ENCODE measurements around the gene NEUROG1.

The NEUROG1 gene

GRCh38 chr5:135561266-135561665 is 25.5 kb upstream of the NEUROG1 start:
- no peak for DNase-seq

DNA sequence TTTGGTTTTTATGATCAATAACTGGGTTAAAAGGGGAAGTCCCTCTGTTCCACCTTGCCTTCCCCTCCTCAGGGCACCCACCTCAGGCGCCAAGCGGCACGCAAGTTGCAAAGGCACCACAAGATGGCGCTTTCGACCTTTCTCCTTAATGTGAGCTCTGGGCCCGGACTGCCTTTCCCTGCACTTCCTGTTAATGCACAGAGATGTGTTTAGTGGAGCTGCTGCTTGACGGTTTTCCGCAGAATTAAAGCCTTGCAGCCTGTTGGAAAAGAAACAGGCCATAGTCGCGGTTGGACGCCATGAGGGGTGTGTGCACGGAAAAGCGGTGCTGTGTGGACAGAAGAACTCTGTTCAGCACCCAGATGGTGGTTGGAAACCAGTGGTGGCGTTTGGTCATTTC is 25.1 kb upstream of the NEUROG1 start:
- peak; percentile 72 to 83 for DNase-seq

GRCh38 chr5:135559354-135559753 is 23.6 kb upstream of the NEUROG1 start:
- DNase-seq, result no peak

DNA sequence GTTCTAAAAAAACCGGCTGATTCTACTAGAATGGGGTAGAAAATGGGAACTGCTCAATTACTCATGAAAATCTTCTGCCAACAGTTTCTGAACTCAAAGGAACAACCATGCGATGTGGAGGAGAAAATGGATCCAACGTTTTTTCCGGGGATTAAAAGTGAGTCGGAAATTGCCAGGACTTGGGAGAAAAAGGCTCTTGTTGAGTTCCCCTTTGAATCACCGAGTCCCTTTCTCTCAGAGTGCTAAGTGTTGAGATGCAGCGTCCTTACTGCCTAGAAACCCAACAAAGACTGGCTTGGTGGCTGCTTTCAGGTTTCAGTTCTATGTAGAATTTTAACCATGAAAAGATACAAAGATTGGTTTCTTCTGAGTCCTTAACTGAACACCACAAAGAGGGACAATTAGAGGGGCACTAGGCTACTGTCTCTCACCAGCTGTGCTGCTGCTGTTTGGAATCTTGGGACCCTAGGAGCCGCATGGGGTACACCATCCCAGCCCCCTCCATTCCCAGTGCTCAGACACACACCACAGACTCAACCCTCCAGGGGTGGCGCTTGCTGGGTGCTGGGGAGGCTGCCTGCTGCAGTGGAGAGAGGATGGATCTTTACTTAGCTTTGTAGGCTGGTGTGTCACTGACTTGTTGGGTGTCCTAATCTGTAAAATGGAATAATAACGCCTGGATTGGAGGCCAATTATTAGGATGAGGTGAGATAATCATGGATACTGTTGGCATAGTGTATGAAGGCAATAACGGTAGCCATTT is 21.5 kb upstream of the NEUROG1 start:
- DNase-seq, result peak in 1 of 2 donors; percentile 49

DNA sequence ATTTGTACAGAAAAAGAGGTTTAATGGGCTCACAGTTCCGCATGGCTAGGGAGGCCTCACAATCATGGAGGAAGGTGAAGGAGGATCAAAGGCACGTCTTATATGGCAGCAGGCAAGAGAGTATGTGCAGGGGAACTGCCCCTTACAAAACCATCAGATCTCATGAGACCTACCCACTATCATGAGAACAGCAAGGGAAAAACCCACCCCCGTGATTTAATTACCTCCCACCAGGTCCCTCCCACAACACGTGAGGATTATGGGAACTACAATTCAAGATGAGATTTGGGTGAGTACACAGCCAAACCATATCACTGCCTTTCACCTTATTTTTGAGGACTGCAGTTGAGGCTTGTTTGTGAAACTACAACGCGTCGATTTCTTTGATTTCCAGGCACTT is 20.9 kb upstream of the NEUROG1 start:
- DNase-seq, result no peak

DNA sequence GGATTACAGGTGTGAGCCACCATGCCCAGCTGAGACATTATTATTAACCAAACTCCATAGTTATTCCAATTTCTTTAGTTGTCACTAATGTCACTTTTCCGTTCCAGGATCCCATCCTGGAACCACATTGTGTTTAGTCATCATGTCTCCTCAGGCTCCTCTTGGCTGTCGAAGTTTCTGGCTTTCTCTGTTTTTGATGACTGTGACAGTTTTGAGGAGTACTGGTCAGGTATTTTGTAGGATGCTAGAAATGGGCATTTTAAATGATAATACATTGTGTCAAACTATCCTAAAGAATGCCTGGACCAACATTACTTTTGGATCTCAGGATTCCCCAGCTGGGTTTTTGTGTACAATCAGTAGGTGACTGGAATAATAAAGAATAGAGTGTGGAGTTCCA is 19.8 kb upstream of the NEUROG1 start:
- DNase-seq, result no peak

GRCh38 chr5:135553688-135554462 is 18.1 kb upstream of the NEUROG1 start:
- DNase-seq, result no peak

- DNase-seq, result peak; percentile 40 to 56
These were observed 16.1 kb upstream of the NEUROG1 start for GRCh38 chr5:135551593-135552447.

- DNase-seq, result no peak
These were observed 13.6 kb upstream of the NEUROG1 start for GRCh38 chr5:135549413-135549812.

GRCh38 chr5:135547590-135548254 is 12.0 kb upstream of the NEUROG1 start:
- DNase-seq, result no peak

DNA sequence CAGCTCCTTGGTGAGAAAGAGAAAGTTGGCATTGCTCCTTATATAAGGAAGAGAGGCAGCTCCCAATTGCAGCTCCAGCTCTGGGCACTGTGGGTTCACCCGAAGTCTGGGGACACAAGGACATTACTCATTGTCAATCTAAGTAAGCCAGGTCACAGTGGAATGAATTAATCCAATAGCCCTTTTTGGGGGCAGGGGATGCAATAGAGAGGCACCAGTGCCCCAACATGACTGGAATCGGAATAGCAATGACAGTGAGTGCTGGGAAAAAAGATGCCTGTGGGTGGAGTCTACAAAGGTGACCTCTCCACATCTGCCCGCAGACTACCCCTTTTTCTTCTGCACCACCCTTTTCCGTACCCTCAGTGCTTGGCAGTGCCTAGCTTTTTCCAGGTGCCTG is 11.1 kb upstream of the NEUROG1 start:
- DNase-seq, result no peak

DNA sequence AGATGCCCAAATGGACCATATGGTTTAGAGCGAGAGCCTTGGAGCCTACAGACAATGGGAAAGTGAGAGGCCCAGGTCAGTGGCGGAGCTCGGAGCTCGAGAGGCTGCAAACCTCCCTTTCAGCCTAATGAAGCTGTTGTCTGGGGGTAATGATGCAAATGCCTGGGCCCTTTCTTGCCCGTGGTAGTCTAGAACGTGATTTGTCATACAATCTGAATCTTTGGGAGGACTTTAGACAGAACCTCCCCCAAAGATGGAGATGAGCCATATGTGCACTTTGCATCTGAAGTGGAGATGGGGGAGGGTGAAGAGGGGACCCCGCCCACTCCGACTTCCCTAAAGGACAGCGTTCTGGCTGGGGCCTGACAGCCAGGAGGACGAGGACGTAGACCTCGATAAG is 10.3 kb upstream of the NEUROG1 start:
- no peak for DNase-seq

DNA sequence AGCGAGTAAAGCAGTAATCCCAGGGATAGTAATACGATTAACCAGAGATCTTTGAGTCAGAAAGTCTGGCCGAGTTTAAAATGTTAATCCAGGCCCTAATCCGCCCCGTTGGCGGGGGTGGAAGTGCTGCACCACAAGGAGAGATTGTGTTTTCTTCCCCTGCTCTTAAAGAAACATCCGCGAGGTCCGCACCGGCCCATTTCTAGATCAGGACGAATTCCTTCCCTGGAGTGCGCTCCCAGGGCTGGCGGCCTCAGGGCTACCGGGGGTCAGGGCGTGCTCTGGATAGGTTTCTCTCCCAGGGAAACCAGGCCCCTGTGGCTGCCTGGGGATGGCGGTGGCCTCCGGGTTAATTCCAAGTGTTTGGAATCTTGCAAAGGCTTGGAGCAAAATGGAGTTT is 9.3 kb upstream of the NEUROG1 start:
- DNase-seq, result no peak

- no peak for DNase-seq
These were observed 7.9 kb upstream of the NEUROG1 start for GRCh38 chr5:135543485-135544304.

GRCh38 chr5:135543001-135543484 is 7.3 kb upstream of the NEUROG1 start:
- no peak for DNase-seq

GRCh38 chr5:135541807-135542502 is 6.2 kb upstream of the NEUROG1 start:
- no peak for DNase-seq

DNA sequence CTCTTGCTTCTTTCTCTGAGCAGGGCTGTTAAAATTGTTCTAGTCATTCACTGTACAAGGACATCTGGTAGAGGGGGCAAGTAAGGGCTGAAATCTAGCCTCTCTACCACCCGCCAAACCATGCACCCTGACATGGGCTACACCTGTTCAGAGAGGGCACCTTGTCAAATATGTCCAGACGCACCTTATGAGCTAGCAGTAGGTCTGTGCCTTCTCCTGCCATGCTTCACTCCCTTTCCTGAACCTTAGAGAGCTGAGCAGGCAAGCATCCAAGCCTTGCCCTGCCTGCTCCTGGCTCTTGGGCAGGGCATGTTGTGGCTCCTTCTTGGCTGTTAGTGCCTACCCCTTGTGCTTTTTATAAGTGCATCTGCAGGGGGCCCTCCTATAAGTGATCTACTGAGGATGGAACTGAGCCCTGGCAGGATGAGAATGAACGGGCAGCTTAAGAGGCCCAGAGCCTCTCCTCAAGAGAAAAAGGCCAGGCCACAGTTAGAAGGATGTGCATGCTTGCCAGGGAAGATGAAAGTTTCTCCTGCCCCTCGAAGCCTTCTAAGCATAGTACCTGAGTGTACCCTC is 3.8 kb upstream of the NEUROG1 start:
- DNase-seq, result no peak

DNA sequence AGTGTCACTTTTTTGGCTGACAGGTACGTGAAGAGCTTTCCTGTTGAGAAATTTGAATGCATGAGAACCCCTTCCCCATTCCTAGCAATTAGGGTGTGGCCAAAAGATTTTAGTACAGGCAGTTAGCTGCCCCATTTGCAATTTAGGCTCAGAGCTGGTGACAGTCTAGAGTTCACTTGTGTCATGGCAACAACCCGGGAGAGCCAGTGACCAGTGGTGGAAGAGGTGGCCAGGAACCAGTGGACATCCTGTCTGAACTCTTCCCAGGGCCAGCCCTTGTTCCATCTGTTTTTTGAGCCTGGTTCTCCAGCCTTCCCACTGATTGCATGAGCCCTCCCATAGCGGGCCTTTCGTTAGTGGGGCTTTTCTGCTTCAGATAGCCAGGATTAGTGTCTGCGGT is 2.5 kb upstream of the NEUROG1 start:
- no peak for DNase-seq

GRCh38 chr5:135537745-135538144 is 2.0 kb upstream of the NEUROG1 start:
- DNase-seq, result no peak

DNA sequence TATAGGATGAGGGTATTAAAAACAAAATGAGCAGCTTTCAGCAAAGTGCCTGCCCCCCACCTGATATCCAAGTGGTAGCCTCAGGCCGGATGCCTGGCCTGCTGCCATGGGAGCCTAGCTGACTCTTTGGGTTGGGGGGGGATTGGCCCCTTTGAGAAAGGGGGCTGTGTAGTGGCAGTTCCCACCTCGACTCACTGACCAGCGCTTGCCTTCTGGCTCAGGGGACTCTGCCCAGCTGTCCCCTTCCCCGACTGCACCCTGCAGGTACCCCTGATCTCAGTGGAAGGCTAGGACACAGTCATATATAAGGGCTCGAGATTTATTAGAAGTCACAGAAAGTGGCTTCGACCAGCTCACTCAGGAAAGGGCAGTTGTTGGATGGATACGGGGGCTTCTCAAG is 1.5 kb upstream of the NEUROG1 start:
- DNase-seq, result no peak

DNA sequence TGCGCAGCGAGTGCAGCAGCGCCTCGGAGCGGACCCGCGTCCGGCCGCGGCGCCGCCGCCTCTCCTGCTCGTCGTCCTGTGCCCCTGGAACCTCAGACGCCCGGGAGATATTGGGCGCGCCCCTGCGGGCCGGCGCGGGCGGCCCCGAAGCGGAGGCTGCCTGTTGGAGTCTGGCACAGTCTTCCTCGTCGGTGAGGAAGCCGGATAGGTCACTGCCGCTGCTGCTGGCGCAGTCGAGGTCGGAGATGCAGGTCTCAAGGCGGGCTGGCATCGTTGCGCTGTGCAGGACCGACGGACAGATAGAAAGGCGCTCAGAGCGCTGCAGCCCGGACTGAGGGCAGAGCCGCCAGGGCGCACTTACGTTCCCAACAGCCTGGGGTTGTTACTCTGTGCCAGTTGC is 344 bp downstream of the NEUROG1 start:
- DNase-seq, result no peak
